Activated CD4-positive, alpha-beta memory T cell treated with anti-CD3 and anti-CD28 coated beads, Interleukin-2, amount 10 ng/mL, durations not matched to agents 7 days and 5 days (primary cell): ENCODE results near the gene TAGLN3. TPM values are rescaled to one million over a fixed set of nuclear protein-coding genes. Genes with fewer than 3 reads are reported as not detected.
A peak's percentile ranks its signal among the peaks of the same experiment; 100 is the strongest.
"Not testable (repeated sequence)": the region's sequence is repeated elsewhere in the genome, so short reads cannot be mapped to it uniquely, and the experiment has no call there.

ENCODE experiments used
- CTCF ChIA-PET: fragments of 350-600 bp; sonication (Branson Sonifier 250); formaldehyde crosslinking; loops from one replicate; lab custom pipeline; 2021; ENCODE audit warnings: antibody characterized with exemption, inconsistent platforms; lab: Charles Lee
- POLR2A ChIA-PET: fragments of 350-600 bp; sonication (Branson Sonifier 250); formaldehyde crosslinking; loops from one replicate; lab custom pipeline; 2021; ENCODE audit warnings: antibody characterized with exemption; lab: Charles Lee
- DNase-seq: peaks from one replicate; pipeline ENCODE4 v3.0.0-alpha.2; 2020
- H3K27ac Mint-ChIP-seq: one replicate; pipeline ENCODE4 v1.8.0; 2021; ENCODE audit warnings: mild to moderate bottlenecking, mixed read lengths
- H3K27me3 Mint-ChIP-seq: one replicate; pipeline ENCODE4 v1.8.0; 2021; ENCODE audit warnings: mixed read lengths
- H3K36me3 Mint-ChIP-seq: one replicate; pipeline ENCODE4 v1.8.0; 2021; ENCODE audit warnings: low read depth, mixed read lengths
- H3K4me1 Mint-ChIP-seq: one replicate; pipeline ENCODE4 v1.8.0; 2021; ENCODE audit warnings: mixed read lengths
- H3K4me3 Mint-ChIP-seq: one replicate; pipeline ENCODE4 v1.8.0; 2021; ENCODE audit warnings: mild to moderate bottlenecking, mixed read lengths
- H3K9me3 Mint-ChIP-seq: one replicate; pipeline ENCODE4 v1.8.0; 2021; ENCODE audit warnings: mixed read lengths
- total RNA-seq, 2 experiments: library from RNA; stranded (reverse); gene quantifications; one replicate each; pipeline ENCODE4 v1.2.3, GENCODE V29; 2021

TAGLN3 gene
- total RNA-seq, 2 experiments from 2014 or later: 0.18 TPM; not detected in 1

DNA sequence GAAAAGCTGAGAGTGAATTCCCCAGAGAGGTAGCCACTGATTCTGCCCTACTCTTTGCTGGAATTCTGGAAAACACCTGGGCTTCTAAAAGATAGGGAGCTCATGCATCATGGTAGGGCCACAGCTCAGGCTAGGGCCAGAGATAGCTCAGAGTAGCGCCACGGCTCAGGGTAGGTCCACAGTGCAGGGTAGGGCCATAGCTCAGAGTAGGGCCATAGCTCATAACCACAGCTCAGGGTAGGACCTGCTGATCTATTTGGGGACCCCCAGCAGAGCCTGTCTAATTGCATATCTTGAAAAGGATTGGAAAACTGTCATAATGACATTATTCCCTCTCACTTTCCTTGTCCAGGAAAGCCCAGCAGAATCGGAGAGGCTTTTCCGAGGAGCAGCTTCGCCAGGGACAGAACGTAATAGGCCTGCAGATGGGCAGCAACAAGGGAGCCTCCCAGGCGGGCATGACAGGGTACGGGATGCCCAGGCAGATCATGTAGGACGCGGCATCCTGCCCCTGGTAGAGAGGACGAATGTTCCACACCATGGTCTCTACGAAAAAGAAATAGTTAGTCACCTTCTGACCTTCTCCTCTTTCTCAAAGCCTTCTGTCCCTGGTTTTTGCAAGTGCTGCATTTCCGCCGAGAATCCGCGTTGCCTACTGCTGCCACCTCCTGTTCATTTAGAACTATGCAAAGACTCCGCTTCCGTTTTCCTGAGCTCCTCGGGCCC, 14.5 kb downstream of the TAGLN3 start:
- no peak overlapping the region for H3K4me3 Mint-ChIP-seq
- ChIA-PET CTCF (interaction anchor here (0.5 to 8.2 kb wide), 45 partner anchors 10 to 465 kb away, joined by 3 to 202 read pairs (median 3); partner anchors contain the start of genes ABHD10, C3orf52, PHLDB2 and TMPRSS7), POLR2A (interaction anchor here (0.7 to 1.5 kb wide), 5 partner anchors 8 to 34 kb away, joined by 3 to 12 read pairs (median 5); partner anchors contain the start of gene ABHD10)
- no peaks in the 10 kb centered on the region for H3K27me3 Mint-ChIP-seq
- no peaks in the 10 kb centered on the region for H3K36me3 Mint-ChIP-seq
- DNase-seq: peak; percentile 75
- peaks cover 17% of the 10 kb centered on the region for H3K4me1 Mint-ChIP-seq
- no peak overlapping the region for H3K27ac Mint-ChIP-seq
- H3K9me3 Mint-ChIP-seq: no peaks in the 10 kb centered on the region

DNA sequence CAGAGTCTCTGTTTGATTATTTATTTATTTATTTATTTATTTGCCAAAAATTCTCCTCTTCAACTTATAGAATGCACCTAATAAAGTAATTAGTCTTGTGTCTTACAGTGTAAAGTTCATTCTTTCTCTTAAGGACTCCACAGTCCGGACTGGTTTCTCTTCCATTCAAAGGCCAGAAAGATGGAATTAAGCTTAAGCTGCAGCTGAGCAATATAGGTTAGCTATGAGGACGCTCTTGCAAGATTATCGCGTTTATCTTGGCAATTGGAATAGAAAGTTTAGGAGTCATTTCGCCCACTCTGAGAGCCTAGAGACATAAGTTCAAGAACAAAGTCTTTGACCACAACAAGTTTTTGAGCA, 15.0 kb downstream of the TAGLN3 start:
- Mint-ChIP-seq H3K4me3 (no peak overlapping the region), H3K27ac (no peak overlapping the region), H3K4me1 (peaks cover 17% of the 10 kb centered on the region), H3K27me3 (no peaks in the 10 kb centered on the region), H3K36me3 (no peaks in the 10 kb centered on the region), H3K9me3 (no peaks in the 10 kb centered on the region)
- no peak for DNase-seq
- CTCF ChIA-PET: interaction anchor here (0.5 to 8.2 kb wide), 44 partner anchors 10 to 465 kb away, joined by 3 to 202 read pairs (median 3); partner anchors contain the start of genes ABHD10, C3orf52, PHLDB2 and TMPRSS7
- POLR2A ChIA-PET: interaction anchor here (0.7 to 1.5 kb wide), 5 partner anchors 9 to 35 kb away, joined by 3 to 12 read pairs (median 5); partner anchors contain the start of gene ABHD10

DNA sequence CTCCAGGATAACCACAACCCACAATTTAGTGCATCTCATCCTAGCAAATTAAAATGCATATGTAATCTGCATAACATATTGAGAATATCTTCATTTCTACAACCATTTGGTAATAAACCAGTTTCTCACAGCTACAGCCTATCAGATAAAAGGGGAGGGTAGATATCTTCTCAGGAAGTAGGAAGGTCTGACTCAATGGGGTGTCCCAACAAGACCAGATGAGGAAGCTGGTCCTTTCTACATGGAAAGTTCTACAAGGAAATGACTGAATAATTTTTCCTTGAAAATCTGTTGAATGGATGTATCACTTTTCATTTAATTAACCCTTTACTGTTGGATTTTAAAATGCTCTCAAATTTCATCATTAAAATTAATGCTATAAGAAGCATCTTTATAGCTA, 18.4 kb downstream of the TAGLN3 start:
- Mint-ChIP-seq H3K9me3 (no peaks in the 10 kb centered on the region), H3K27ac (no peak overlapping the region)
- CTCF ChIA-PET: interaction anchor here (0.7 to 8.2 kb wide), 3 partner anchors 26 to 302 kb away, joined by 3 to 202 read pairs (median 12); no protein-coding TSS in a partner anchor

DNA sequence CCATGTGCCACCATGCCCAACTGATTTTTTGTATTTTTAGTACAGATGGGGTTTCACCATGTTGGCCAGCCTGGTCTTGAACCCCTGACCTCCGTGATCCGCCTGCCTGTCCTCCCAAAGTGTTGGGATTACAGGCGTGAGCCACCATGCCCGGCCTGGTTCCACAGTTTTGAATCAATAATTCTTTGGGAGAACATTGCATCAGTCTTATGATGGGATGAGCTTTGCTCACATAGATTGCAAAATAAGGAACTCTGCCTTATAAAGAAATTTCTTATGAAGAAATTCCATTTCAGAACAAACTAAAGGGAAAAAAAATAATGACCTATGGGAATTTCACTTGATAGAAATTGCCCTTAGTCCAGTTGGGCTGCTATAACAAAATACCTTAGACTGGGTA, 20.0 kb downstream of the TAGLN3 start:
- H3K4me3 Mint-ChIP-seq: no peak overlapping the region
- ChIA-PET POLR2A (no interaction called here), CTCF (no interaction called here)
- H3K27ac Mint-ChIP-seq: no peak overlapping the region
- peaks cover 5% of the 10 kb centered on the region for H3K4me1 Mint-ChIP-seq
- H3K9me3 Mint-ChIP-seq: no peaks in the 10 kb centered on the region
- DNase-seq: no peak
- H3K36me3 Mint-ChIP-seq: no peaks in the 10 kb centered on the region
- no peaks in the 10 kb centered on the region for H3K27me3 Mint-ChIP-seq

More for the DNA sequence above, 18.4 kb downstream of the TAGLN3 start:
- H3K36me3 Mint-ChIP-seq: no peaks in the 10 kb centered on the region
- POLR2A ChIA-PET: no interaction called here
- no peak overlapping the region for H3K4me3 Mint-ChIP-seq
- DNase-seq: no peak
- no peaks in the 10 kb centered on the region for H3K27me3 Mint-ChIP-seq
- peaks cover 17% of the 10 kb centered on the region for H3K4me1 Mint-ChIP-seq

DNA sequence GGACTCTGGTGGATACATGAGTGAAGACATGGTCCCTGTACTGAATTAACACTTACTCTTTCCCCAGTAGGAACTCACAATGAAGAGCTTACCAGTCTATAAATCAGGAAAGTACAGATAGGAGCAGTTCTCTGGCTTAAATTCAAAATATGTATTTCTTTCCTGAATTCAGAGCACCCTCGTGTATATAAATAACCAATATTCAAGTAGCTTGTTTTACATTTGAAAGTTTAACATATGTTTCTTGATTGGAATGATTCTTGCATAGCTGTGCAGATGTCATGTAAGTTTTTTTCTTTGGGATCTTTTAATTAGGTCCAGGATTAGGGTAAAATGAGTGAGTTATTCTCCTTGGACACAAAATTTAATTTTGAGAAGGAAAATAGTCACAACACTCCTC, 21.0 kb downstream of the TAGLN3 start:
- Mint-ChIP-seq H3K36me3 (no peaks in the 10 kb centered on the region), H3K4me1 (no peaks in the 10 kb centered on the region), H3K27me3 (no peaks in the 10 kb centered on the region), H3K9me3 (no peaks in the 10 kb centered on the region), H3K27ac (no peak overlapping the region), H3K4me3 (no peak overlapping the region)
- ChIA-PET CTCF (no interaction called here), POLR2A (no interaction called here)
- DNase-seq: no peak

DNA sequence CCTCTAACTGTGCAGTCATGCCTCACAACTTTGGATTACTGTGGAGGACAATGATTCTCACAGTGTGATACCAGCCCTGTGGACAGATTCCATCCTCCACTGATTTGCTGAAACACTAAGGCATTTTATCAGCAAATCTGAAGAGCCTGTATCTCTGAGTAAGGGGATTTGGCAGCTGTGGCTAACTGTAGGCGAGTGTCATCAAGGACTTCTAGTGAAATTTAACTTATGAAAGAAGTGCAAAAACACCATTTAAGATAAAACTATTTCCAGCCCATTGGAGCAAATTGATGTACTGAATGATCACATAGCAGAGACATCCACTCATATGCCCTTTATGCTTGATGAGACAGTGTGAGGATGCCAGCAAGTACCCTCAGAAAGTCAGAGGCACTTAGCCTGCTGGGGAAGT, 22.0 kb downstream of the TAGLN3 start:
- Mint-ChIP-seq H3K4me1 (no peaks in the 10 kb centered on the region), H3K27ac (no peak overlapping the region), H3K27me3 (no peaks in the 10 kb centered on the region), H3K36me3 (no peaks in the 10 kb centered on the region), H3K9me3 (no peaks in the 10 kb centered on the region), H3K4me3 (no peak overlapping the region)
- ChIA-PET CTCF (no interaction called here), POLR2A (no interaction called here)
- no peak for DNase-seq

DNA sequence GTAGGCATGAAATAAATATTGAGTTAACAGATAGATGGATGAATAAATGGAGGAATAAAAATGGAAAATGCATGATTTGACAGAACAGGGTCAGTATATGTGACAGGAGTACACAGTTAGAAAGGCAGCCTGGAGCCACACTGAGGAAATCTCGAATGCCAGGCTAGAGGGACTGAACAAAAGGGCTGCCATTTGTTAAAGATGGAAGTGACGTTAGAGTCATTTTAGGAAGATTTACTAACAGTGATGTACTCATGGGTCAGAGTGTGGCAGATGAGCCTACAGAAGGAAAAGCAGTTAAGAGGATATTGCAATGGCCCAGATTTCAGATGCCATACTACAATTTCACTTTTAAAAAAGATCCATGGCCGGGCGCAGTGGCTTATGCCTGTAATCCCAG, 28.4 kb downstream of the TAGLN3 start:
- no peaks in the 10 kb centered on the region for H3K36me3 Mint-ChIP-seq
- ChIA-PET CTCF (interaction anchor here (1.5 kb wide), 1 partner anchor 13 kb away, joined by 5 read pairs; no protein-coding TSS in a partner anchor), POLR2A (no interaction called here)
- no peaks in the 10 kb centered on the region for H3K4me1 Mint-ChIP-seq
- H3K9me3 Mint-ChIP-seq: no peaks in the 10 kb centered on the region
- DNase-seq: no peak
- H3K27me3 Mint-ChIP-seq: no peaks in the 10 kb centered on the region
- H3K4me3 Mint-ChIP-seq: no peak overlapping the region
- no peak overlapping the region for H3K27ac Mint-ChIP-seq

DNA sequence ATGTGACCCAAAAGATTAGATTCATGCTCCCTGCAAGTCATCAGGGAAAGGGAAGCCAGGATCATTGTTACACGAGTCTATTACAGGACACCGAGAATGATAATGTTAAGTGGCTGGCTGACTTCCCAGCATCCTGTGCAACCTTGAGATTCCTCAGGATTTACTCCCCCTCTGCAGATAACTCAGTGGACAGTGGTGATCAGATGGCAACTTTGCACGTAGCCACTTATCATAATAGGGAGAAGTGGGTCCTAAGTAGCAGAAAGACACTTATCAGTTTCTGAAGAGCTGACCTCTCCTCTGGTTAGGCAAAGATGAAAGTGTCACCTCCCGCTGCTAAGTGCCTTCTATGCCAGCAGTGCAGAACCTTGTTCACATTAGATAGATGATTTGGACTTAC, 29.1 kb downstream of the TAGLN3 start:
- no peak overlapping the region for H3K27ac Mint-ChIP-seq
- no peak for DNase-seq
- H3K27me3 Mint-ChIP-seq: no peaks in the 10 kb centered on the region
- H3K9me3 Mint-ChIP-seq: no peaks in the 10 kb centered on the region
- no peaks in the 10 kb centered on the region for H3K4me1 Mint-ChIP-seq
- POLR2A ChIA-PET: no interaction called here
- CTCF ChIA-PET: interaction anchor here (1.1 kb wide), 1 partner anchor 14 kb away, joined by 3 read pairs; no protein-coding TSS in a partner anchor
- no peaks in the 10 kb centered on the region for H3K36me3 Mint-ChIP-seq
- no peak overlapping the region for H3K4me3 Mint-ChIP-seq

DNA sequence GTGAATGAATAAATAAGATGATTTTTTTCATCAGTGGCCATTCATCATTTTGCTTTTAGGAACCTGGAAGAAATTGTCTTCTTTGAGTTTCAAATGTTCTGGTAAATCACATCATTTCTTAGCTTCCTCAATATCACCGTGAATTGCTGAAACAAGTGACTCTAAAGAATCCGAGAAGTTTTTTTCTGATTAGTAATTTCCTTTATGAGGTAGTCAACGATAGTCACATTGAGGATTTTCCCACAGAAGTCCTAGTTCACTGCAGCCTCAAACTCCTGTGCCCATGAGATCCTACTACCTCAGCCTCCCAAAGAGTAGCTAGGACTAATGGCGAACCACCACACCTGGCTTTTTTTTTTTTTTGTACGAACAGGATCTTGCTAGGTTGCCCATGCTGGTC, 32.2 kb downstream of the TAGLN3 start:
- Mint-ChIP-seq H3K27me3 (no peaks in the 10 kb centered on the region), H3K4me3 (no peak overlapping the region), H3K27ac (no peak overlapping the region), H3K4me1 (no peaks in the 10 kb centered on the region), H3K36me3 (no peaks in the 10 kb centered on the region), H3K9me3 (no peaks in the 10 kb centered on the region)
- DNase-seq: no peak
- POLR2A ChIA-PET: interaction anchor here (0.6 kb wide), 1 partner anchor 10 kb away, joined by 3 read pairs; no protein-coding TSS in a partner anchor
- CTCF ChIA-PET: interaction anchor here (1.9 kb wide), 1 partner anchor 13 kb away, joined by 6 read pairs; no protein-coding TSS in a partner anchor

DNA sequence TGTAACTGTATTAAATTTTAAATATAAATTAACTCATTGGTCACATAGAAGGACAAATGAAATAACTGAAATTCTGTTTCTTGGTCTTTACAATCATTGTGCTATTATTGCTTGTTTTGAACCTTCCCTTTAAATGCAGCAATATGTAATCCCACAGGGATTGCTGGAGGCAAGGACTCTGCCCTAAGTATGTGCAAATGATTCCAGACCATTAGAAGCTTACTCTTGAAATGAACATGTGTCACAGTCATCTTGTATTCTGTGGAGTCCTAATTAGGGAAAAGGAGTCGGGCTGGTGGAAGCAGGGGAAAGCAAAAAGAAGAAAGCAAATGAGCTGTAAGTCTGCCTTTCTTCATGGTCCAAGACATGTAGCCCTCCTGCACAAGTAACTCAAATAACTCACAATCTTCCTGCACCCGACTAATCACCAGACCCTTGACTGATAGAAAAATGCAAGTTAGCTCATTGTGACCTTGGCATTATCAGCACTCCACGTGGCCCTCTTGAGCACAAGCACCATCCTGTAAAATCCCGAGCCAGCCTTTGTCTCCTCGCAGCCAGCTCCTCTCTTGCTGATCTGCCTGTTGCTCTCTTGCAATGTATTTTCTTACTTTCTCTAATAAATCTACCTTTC, 33.5 kb downstream of the TAGLN3 start:
- DNase-seq: no peak
- no peaks in the 10 kb centered on the region for H3K4me1 Mint-ChIP-seq
- H3K36me3 Mint-ChIP-seq: no peaks in the 10 kb centered on the region
- no peaks in the 10 kb centered on the region for H3K27me3 Mint-ChIP-seq
- H3K9me3 Mint-ChIP-seq: no peaks in the 10 kb centered on the region
- ChIA-PET CTCF (interaction anchor here (1.0 to 1.9 kb wide), 2 partner anchors 12 to 19 kb away, joined by 3 to 6 read pairs; no protein-coding TSS in a partner anchor), POLR2A (no interaction called here)
- no peak overlapping the region for H3K27ac Mint-ChIP-seq
- H3K4me3 Mint-ChIP-seq: no peak overlapping the region

DNA sequence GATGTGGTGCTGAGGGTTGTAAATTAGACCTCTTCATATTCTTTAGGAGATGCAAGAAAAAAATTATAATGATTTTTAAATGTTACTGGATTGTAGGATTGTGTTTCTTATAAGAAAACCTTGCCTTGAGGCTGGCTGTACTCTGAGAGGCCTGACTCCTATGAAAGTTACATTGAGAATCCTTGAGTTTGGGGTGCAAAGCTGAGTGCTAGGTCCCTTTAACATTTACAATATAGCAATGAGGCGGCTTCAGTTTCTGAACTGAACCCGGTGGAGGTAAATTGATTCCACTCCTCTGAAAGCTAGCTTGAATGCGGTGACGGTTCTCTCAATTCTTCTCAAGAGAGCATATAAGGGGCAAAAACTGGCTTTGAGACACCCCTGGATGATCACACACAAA, 35.7 kb downstream of the TAGLN3 start, which contains the start of gene TMPRSS7:
Gene TMPRSS7, plus strand, starts transcription at position 301 of the 400 bp plus-strand sequence. CDS start 110 bp downstream, outside the sequence.
- no peak within 1 kb of the TSS for H3K4me3 Mint-ChIP-seq

DNA sequence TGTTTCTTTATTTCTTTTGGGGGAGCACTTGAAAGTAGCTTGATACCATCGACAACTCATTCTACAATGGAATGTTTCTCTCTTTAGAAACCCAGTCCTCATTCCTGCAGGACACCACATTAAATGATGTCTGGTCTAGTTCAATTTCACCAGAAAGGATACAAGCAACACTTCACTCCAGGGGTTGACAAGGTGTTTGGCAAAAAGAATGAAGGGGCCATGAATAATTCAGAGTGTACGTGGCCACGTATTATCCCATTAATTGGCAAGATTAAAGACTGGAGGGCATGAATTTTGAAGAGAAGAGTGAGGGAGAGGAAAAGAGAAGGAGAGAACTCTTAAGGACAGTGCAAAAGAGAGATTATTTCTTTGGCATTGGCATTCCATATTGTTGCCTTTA, 36.5 kb downstream of the TAGLN3 start:
- no peak overlapping the region for H3K4me3 Mint-ChIP-seq
- peaks cover 2% of the 10 kb centered on the region for H3K27me3 Mint-ChIP-seq
- no peaks in the 10 kb centered on the region for H3K4me1 Mint-ChIP-seq
- H3K27ac Mint-ChIP-seq: no peak overlapping the region
- CTCF ChIA-PET: interaction anchor here (1.7 to 2.1 kb wide), 2 partner anchors 20 to 22 kb away, joined by 6 to 8 read pairs; no protein-coding TSS in a partner anchor
- H3K36me3 Mint-ChIP-seq: no peaks in the 10 kb centered on the region
- H3K9me3 Mint-ChIP-seq: peaks cover 3% of the 10 kb centered on the region
- POLR2A ChIA-PET: no interaction called here
- DNase-seq: no peak

More for the DNA sequence above, 35.7 kb downstream of the TAGLN3 start, which contains the start of gene TMPRSS7:
- peaks cover 3% of the 10 kb centered on the region for H3K9me3 Mint-ChIP-seq
- H3K36me3 Mint-ChIP-seq: no peaks in the 10 kb centered on the region
- peaks cover 2% of the 10 kb centered on the region for H3K27me3 Mint-ChIP-seq
- POLR2A ChIA-PET: no interaction called here
- H3K27ac Mint-ChIP-seq: no peak within 1 kb of the TSS
- CTCF ChIA-PET: interaction anchor here (1.7 to 2.1 kb wide), 2 partner anchors 19 to 21 kb away, joined by 6 to 8 read pairs; no protein-coding TSS in a partner anchor
- DNase-seq: no peak
- H3K4me1 Mint-ChIP-seq: no peaks in the 10 kb centered on the region

DNA sequence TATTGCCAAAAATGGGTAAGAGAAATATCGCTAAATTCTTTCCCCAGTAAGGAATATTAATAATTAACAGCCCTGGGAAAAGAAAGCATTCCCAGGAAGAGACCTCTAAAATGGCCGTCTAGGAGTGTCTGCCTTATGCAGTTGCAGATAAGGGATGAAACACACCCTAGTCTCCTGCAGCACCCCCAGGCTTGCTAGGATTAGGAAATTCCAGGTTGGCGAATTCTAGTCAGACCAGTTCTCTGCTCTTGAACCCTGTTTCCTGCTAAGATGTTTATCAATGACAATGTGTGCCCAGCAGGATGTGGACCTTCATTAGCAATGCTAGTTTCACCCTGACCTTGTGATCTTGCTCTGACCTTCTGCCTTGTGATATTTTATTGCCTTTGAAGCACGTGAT, 38.5 kb downstream of the TAGLN3 start:
- H3K9me3 Mint-ChIP-seq, POLR2A ChIA-PET, H3K4me3 Mint-ChIP-seq, H3K36me3 Mint-ChIP-seq, CTCF ChIA-PET, H3K4me1 Mint-ChIP-seq, H3K27me3 Mint-ChIP-seq, H3K27ac Mint-ChIP-seq, DNase-seq: not testable (repeated sequence)
